ENCODE results near the gene TMPRSS11E.
"Not testable (repeated sequence)": the region's sequence is repeated elsewhere in the genome, so short reads cannot be mapped to it uniquely, and the experiment has no call there.

TMPRSS11E gene

DNA sequence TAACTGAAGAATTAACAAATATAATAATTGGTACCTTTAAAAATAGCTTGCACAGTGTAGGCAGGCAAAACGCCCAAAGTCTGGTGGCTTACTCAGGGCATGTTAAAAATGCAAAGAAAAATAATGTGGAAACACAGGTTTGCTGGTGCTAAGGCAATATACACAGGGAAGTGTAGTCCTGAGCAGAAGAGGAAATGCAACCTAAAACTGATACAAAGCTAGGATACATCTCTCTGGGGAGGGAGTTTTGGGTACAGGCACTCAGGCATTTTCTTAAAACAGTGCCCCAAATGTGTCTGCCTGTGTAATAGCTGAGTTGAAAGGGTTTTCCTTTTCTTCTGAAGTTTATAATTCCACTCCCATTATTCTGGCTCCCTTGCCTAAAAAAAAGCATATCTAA is 47.4 kb downstream of the TMPRSS11E start:
- H3K36me3 Mint-ChIP-seq (ENCODE audit: low read depth) = no peaks in the 10 kb centered on the region
- H3K27me3 Mint-ChIP-seq (ENCODE audit: low read depth, poor library complexity) = no peaks in the 10 kb centered on the region
- no peak overlapping the region for H3K27ac Mint-ChIP-seq
- no peak for DNase-seq
- no peaks in the 10 kb centered on the region for H3K9me3 Mint-ChIP-seq
- TF ChIP-seq, protein P1, sequence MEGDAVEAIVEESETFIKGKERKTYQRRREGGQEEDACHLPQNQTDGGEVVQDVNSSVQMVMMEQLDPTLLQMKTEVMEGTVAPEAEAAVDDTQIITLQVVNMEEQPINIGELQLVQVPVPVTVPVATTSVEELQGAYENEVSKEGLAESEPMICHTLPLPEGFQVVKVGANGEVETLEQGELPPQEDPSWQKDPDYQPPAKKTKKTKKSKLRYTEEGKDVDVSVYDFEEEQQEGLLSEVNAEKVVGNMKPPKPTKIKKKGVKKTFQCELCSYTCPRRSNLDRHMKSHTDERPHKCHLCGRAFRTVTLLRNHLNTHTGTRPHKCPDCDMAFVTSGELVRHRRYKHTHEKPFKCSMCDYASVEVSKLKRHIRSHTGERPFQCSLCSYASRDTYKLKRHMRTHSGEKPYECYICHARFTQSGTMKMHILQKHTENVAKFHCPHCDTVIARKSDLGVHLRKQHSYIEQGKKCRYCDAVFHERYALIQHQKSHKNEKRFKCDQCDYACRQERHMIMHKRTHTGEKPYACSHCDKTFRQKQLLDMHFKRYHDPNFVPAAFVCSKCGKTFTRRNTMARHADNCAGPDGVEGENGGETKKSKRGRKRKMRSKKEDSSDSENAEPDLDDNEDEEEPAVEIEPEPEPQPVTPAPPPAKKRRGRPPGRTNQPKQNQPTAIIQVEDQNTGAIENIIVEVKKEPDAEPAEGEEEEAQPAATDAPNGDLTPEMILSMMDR (IDR thresholded peaks at IDR 0.05) = no peak
- H3K4me3 Mint-ChIP-seq = no peak overlapping the region
- H3K4me1 Mint-ChIP-seq = no peaks in the 10 kb centered on the region

DNA sequence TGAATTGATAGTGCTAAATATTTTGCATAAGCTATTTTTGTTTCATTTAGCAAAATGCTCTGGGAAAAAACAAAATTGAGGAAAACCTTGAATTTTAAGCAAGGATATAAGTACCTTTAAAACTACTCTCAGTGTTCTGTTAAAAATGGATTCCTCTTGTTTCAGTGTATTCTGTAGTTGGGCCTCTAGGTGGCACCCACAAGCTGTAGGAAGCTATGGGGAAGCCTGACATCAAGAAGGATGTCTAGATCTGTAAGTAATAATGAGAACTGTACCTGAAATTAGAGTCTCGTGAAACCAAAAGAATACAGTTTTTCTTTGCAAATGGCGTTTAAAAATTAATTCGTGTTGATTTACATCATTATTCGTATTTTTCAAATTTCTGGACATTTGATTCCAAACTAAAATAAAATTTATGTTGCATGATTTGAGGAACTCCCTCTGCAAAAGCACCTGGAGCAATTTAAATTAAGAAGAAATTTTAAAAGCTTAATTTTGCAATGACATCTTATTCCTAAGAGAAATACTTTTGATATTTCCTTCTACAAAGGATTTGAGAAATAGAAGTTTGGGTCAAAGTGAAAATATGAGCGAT is 51.2 kb downstream of the TMPRSS11E start:
- H3K36me3 Mint-ChIP-seq (ENCODE audit: low read depth) = no peaks in the 10 kb centered on the region
- H3K4me3 Mint-ChIP-seq = no peak overlapping the region
- H3K27ac Mint-ChIP-seq = no peak overlapping the region
- no peaks in the 10 kb centered on the region for H3K9me3 Mint-ChIP-seq
- H3K4me1 Mint-ChIP-seq = no peaks in the 10 kb centered on the region
- TF ChIP-seq, protein P1 (IDR thresholded peaks at IDR 0.05) = peak; percentile 92
- DNase-seq = peak; percentile 69
- H3K27me3 Mint-ChIP-seq (ENCODE audit: low read depth, poor library complexity) = no peaks in the 10 kb centered on the region

DNA sequence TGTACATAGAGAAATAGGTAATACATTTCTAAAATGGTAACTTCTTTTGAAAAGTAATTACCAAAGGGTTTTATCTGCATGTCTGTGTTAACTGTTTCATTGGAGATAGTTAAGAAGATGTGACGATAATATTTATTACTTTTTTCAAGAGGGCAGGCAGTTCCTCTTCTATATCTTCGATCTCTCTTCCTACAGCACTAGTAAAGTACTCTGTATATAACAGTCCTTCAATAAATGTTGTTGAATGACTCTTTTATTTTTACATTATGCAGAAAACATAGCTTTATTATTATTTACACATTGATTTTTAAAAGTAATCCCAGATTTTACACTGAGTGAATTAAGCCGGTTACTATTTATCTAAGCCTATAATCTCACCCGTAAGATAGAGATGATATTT is 51.8 kb downstream of the TMPRSS11E start:
- TF ChIP-seq, protein P1 (IDR thresholded peaks at IDR 0.05) = no peak
- H3K4me3 Mint-ChIP-seq = no peak overlapping the region
- peaks cover 3% of the 10 kb centered on the region for H3K27me3 Mint-ChIP-seq (ENCODE audit: low read depth, poor library complexity)
- H3K4me1 Mint-ChIP-seq = no peaks in the 10 kb centered on the region
- no peak overlapping the region for H3K27ac Mint-ChIP-seq
- peaks cover 5% of the 10 kb centered on the region for H3K9me3 Mint-ChIP-seq
- no peak for DNase-seq
- no peaks in the 10 kb centered on the region for H3K36me3 Mint-ChIP-seq (ENCODE audit: low read depth)

DNA sequence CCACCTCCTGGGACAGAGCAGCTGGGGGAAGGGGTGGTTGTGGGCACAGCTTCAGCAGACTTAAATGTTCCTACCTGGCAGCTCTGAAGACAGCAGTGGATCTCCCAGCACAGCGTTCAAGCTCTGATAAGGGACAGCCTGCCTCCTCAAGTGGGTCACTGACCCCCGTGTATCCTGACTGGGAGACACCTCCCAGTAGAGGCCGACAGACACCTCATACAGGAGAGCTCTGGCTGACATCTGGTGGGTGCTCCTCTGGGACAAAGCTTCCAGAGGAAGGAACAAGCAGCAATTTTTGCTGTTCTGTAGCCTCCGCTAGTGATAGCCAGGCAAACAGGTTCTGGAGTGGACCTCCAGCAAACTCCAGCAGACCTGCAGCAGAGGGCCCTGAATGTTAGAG is 56.2 kb downstream of the TMPRSS11E start:
- not testable (repeated sequence) for H3K36me3 Mint-ChIP-seq (ENCODE audit: low read depth); H3K27ac Mint-ChIP-seq; H3K27me3 Mint-ChIP-seq (ENCODE audit: low read depth, poor library complexity); H3K4me1 Mint-ChIP-seq; H3K4me3 Mint-ChIP-seq; DNase-seq
- peaks cover 11% of the 10 kb centered on the region for H3K9me3 Mint-ChIP-seq

DNA sequence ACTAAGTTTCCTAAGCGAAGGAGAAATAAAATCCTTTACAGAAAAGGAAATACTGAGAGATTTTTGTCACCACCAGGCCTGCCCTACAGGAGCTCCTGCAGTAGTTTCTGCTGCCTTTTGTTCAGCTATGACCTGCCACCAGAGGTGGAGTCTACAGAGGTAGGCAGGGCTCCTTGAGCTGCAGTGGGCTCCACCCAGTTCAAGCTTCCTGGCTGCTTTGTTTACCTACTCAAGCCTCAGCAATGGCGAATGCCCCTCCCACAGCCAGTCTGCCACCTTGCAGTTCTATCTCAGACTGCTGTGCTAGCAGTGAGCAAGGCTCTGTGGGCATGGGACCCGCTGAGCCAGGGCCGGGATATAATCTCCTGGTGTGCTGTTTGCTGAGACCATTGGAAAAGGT is 57.6 kb downstream of the TMPRSS11E start:
- not testable (repeated sequence) for H3K4me1 Mint-ChIP-seq; H3K27me3 Mint-ChIP-seq (ENCODE audit: low read depth, poor library complexity); H3K27ac Mint-ChIP-seq; H3K36me3 Mint-ChIP-seq (ENCODE audit: low read depth); DNase-seq; H3K4me3 Mint-ChIP-seq
- peaks cover 11% of the 10 kb centered on the region for H3K9me3 Mint-ChIP-seq

DNA sequence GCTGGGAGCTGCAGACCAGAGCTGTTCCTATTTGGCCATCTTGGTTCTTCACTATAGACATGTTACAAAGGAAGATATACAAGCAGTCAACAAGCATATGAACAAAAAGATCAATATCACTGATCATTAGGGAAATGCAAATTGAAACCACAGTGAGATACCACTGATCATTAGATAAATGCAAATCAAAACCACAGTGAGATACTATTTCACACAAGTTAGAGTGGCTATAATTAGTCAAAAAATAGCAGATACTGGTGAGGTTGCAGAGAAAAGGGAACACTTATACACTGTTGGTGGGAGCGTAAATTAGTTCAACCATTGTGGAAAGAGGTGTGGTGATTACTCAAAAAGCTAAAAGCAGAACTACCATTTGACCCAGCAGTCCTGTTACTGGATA is 58.2 kb downstream of the TMPRSS11E start:
- H3K27ac Mint-ChIP-seq; H3K4me1 Mint-ChIP-seq; H3K27me3 Mint-ChIP-seq (ENCODE audit: low read depth, poor library complexity); H3K36me3 Mint-ChIP-seq (ENCODE audit: low read depth); H3K4me3 Mint-ChIP-seq; DNase-seq: not testable (repeated sequence)
- peaks cover 11% of the 10 kb centered on the region for H3K9me3 Mint-ChIP-seq

DNA sequence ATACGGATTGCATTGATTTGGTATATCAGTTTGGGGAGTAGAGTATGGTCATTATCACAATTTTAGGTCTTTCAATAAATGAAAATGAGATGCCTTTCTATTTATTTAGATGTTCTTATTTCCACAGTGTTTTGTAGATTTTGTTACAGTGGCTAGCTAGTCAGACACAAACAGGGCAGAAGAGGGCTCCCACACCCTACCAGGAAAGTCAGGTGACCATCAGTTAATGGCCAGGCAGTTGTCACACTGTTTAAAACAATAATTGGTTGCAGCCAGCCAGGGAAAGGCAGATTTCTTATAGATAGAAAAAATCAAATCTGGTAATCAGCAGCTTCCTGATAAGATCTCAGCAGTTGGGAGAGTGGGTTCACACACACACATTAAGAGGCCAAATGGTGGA is 71.6 kb downstream of the TMPRSS11E start:
- TF ChIP-seq, protein P1 (IDR thresholded peaks at IDR 0.05) = no peak

More for the DNA sequence above, 71.6 kb downstream of the TMPRSS11E start:
- Mint-ChIP-seq H3K4me1 (no peaks in the 10 kb centered on the region), H3K36me3 (ENCODE audit: low read depth) (no peaks in the 10 kb centered on the region), H3K9me3 (no peaks in the 10 kb centered on the region), H3K27ac (no peak overlapping the region), H3K4me3 (no peak overlapping the region), H3K27me3 (ENCODE audit: low read depth, poor library complexity) (no peaks in the 10 kb centered on the region)
- no peak for DNase-seq
